Frontal cortex (tissue), 4 donors: ENCODE results near the gene CFAP126. TPM values are rescaled to one million over a fixed set of nuclear protein-coding genes. Genes with fewer than 3 reads are reported as not detected.
"Not testable (repeated sequence)": the region's sequence is repeated elsewhere in the genome, so short reads cannot be mapped to it uniquely, and the experiment has no call there.

ENCODE experiments used
- DNase-seq, 2 donors: peaks; one replicate each; pipeline ENCODE4 v3.0.0; 2012; ENCODE audit warnings: low spot score in 2 of 2
- FAIRE-seq: peaks from 2 replicates; lab custom pipeline; 2012; peaks lifted over from hg19 to GRCh38; lab: Jason Lieb, UNC
- total RNA-seq: library from RNA; depleted of rRNA; stranded (reverse); fragments of >200 nt; gene quantifications from one replicate; pipeline ENCODE4 v1.2.3, GENCODE V29; 2014
- donor health status: control.
- donor health status: control.
- donor health status: control.

CFAP126 gene
- total RNA-seq, 1 donor from 2014 or later = not detected

DNA sequence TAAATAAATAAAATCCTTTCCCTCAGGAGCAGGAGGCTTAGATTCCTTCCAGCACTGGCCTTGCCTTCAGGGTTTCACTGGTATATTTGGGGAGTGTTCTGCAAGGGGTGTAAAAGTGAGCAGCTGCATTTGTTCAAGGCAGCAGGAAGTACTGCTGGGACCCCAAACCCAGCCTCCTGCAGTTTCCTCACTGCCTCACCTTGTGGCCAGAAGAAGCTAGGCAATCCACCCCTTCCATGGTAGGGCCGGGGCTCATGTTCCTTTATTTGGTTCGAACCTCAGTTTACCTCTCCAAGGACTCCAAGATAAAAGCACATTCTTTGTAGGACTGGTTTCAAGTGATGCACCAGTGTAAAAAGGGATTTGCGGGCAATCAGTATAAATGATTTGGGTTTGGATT, 21.0 kb upstream of the CFAP126 start:
- no peak for FAIRE-seq
- DNase-seq = no peak

DNA sequence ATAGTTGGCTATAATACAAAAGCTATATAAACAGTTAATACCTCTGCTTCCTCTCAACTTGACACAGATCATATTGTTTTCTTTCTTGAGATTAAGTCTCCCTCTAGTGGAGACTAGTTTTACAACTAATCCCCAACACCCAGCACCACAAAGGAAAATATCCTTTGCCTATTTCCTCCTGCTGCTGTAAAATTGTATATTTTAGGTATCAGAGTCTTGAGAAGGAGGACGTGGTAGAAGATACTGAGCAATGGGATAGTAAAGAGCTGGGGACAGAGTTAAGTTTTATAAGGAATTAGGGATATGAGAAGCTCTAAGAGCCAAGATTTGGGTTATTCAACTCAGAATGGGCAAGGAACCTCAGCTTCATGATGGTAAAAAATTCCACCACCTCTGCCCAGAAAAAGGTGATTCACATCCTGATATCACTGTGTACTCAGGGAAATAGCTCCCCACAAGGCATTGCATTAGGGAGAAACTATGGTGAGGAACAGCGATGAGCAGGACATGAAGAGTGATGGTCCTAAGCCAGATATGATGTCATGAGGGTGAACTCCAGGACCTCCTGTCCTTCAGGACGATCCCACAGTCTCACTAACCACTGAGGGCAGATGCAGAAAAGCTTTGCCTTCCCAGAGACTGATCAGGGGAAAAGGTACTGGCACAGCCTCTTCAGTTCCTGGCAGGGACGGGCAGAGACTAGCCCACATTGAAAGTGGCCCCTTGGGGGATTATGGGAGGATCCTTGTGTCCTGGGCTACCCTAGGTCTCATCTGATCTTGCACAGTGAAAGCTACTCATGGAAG, 14.7 kb upstream of the CFAP126 start:
- FAIRE-seq = peak; percentile 98
- peak in 1 of 2 donors; percentile 48 for DNase-seq

DNA sequence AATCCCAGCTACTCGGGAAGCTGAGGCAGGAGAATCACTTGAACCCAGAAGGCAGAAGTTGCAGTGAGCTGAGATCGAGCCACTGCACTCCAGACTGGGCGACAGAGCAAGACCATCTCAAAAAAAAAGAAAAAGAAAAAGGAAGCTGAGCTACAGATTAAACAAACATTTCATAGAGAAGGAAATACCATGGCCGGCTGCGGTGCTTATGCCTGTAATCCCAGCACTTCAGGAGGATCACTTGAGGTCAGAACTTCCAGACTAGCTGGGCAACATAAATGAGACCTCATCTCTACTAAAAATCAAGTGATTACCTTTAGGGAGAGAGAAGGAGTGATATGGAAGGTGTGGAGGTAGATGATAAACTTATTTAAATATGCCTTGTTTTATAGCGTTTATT, 14.0 kb upstream of the CFAP126 start:
- FAIRE-seq (no peak), DNase-seq (no peak)

DNA sequence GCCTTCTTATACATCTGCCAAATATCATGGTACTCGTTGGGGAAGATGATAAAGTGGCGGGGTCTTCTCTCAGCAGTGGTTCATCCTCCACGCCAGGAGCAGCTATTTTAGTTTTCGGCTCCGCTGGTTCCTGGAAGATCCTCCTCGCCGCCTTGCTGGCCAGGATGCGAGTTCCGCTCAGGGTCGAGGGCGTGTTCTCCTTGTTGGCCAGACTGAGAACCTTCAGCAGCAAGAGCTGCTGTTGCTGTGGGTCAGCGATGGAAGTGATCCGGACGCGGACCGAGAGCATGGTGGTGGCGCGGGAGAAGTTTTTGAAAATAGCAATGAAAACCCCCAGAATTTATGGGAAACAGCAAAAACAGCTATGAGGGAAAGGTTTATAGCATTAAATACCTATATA, 11.4 kb upstream of the CFAP126 start:
- FAIRE-seq (no peak), DNase-seq (no peak)

DNA sequence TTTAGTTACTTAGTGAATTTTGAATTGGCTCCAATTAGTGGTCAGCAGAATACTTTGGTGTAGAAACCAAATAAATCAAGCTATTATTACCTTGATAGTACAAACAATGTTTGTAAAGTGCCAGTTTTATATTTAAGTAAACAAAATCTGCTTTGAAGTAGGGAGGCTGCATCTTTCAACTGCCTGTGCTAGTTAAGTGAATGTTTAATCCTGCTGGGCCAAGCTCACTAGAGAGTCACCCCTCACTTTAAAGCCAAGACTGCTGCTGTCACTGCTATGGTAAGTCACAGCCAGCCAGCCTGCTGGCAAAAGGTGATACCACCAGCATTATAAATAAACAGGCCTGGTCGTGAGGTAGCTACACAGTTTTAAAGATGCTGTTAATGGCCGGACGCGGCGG, 10.3 kb upstream of the CFAP126 start:
- no peak for FAIRE-seq
- no peak for DNase-seq

DNA sequence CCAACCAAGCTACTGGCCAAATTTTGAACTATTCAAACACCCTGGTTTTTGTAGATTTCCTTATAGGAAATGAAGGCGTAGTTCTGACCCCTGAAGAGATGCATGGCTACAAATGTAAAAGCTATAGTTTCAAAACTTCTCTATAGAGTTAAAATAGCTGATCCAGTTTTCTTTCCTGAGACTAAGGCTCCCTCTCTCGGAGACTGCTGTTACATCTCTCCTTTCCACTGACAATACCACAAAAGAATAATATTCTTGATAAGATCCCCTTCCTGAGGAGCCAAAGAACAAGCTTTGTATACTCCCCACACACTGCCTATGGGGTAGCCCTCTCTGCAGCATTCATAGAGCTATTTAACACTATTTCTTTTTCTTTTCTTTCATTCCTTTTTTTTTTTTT, 6.7 kb upstream of the CFAP126 start:
- no peak for FAIRE-seq
- DNase-seq = no peak

DNA sequence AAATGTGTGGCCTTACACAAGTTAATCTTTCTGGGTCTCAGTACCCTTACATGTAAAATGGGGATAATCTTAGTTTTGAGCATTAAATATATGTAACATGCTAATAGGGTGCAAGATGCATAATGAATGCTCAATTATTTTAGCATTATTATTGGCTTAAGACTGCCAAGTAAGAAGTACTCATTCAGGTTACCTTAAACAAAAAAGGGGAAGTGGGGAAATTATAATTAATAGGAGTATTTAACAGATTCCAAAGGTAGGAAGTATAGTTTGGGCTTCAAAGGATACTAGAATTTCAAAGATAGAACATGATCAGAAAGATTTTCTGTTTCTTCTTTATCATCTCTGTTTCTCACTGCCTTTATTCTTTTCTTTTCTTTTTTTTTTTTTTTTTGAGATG, 5.8 kb upstream of the CFAP126 start:
- DNase-seq (no peak), FAIRE-seq (no peak)

DNA sequence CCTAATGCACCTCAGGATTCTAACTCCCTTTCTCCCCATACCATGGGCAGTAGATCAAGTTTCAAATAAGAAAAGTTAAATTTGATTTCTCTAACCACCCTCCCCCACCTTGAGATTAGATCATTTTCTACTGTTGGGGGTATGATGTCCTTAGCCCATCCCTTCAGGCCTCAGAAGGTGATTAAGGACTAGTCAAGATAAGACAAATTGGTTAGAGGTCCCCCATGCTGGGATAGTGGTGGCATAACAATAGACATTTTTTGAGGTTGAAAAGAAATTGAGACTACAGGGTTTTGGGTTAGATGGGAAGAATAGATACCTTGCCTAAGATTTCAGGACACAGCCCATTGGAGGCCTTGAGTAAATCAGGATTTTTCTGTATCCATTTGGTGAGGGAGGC, 2.5 kb downstream of the CFAP126 start:
- DNase-seq (no peak), FAIRE-seq (no peak)

DNA sequence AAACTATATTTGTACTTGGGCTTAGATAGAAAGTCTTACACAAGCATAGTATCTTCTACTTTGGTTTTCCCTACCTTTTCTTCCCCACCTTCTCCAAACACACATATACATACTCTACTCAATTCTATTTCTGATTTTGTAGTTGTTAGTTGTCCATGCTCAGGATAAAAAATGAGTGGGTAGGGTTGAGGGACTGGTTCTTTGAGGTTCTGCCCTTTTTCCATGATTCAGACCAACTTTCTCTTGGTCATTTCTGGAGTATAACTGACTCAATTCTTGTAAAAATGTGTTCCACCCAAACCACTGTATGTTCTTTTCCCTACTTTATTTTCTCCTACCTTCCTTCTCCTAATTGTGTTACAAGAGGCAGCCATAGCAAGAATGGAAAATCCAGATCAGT, 3.3 kb downstream of the CFAP126 start:
- FAIRE-seq (no peak), DNase-seq (no peak)

DNA sequence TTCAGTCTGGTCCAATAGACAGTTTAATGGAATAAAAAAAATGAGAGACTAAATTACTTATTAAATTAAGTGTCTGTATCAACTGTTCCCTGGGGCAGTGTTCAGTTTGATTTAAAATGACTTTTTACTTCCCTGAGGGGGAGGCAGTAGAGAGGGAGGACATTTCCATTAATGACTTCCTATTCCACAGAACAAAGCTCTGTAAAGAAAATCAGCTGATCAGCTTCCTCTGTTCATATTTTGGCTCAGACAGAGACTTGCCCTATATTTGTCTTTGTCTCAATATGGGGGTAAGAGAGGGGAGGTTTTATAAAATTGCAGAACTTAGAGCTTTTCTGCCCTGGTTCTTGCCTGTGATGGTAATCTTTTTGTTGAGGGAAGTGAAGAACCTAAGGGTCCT, 8.4 kb downstream of the CFAP126 start:
- FAIRE-seq = no peak

DNA sequence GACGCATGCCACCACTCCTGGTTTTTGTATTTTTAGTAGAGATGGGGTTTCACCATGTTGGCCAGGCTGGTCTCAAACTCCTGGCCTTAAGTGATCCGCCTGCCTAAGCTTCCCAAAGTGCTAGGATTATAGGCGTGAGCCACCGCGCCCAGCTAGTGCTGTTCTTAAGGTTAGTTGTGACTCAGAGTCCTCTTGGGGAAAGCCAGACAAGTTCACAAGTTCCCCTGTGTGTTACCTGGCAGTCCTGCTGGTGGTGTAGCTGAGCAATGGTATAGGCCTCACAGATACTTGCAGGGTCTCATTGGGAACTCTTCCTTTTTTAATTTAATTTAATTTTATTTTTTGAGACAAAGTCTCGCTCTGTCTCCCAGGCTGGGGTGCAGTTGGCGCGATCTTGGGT, 10.6 kb downstream of the CFAP126 start:
- DNase-seq = no peak
- no peak for FAIRE-seq

More for the DNA sequence above, 8.4 kb downstream of the CFAP126 start:
- DNase-seq = no peak

DNA sequence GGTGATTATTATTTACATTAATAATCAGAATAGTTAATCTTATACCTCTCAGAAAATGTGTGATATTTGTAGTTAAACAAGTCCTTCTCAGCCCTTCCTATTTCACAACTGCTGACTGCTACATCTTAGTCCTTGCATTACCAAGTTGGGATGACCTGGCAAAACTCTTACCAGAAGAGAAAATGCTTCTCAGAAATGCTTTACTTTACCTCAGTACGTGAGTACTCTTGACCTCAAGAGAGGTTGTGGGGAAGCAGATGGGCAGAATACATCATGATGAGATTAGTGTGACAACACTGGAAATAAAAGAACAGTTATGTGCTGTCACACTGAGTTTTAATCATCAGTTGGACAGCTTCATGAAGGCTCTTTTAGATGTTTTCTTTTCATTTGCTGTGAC, 16.2 kb downstream of the CFAP126 start:
- FAIRE-seq = no peak
- no peak for DNase-seq

DNA sequence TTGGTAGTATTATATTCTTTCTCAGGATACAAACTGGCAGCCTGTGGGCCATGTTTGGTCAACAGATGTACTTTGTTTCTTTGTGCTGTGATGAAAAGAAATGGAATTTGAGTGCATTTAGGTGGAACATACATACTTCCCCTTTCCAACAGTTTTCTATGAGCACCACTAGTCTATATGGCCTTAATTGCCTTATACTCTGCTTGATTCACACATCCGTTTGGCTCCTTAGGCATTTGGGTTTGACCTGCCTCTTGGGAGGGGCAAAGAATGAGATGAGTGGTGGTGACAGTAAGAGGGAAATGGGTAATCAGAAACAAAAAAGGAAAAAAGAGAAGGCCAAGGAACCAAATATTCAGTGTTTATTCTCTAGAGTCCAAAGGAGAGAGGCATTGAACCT, 17.0 kb downstream of the CFAP126 start:
- no peak for DNase-seq
- FAIRE-seq = no peak

DNA sequence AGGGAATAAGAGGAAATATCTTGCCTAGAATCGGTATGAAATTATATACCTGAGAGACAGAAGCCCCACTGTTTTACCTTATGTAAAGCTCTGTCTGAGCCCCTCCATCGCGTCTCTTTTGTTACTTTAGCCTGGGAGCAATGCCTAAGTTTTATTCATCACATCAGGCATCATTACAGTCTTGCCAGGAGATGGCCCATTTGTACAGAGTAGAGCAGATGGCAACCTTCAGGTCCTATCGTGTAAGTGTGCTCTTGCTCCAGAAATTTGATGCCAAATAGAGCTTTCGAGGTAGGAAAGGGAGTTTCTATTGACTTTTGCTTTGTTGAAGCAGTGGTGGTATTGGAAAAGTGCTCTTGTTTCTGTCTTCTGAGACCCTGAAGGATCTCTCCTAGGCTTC, 24.9 kb downstream of the CFAP126 start:
- FAIRE-seq (no peak), DNase-seq (no peak)

DNA sequence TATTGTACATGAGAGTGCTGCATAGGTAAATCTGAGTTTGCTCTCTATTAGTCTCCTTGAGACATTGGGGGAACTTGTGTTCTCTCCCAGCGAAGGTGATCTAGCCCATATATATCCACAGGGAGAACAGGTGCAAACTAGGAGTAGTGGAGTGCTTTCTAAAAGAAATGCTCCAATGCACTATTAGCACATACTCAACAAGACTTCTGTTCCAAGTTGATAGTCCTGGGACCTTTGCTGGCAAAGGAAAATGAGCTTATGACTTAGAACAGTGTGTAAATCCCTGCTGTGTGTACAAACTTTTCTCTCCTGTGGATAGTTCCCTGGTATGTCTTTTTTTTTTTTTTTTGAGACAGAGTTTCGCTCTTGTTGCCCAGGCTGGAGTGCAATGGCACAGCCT, 25.5 kb downstream of the CFAP126 start:
- DNase-seq (no peak), FAIRE-seq (no peak)

DNA sequence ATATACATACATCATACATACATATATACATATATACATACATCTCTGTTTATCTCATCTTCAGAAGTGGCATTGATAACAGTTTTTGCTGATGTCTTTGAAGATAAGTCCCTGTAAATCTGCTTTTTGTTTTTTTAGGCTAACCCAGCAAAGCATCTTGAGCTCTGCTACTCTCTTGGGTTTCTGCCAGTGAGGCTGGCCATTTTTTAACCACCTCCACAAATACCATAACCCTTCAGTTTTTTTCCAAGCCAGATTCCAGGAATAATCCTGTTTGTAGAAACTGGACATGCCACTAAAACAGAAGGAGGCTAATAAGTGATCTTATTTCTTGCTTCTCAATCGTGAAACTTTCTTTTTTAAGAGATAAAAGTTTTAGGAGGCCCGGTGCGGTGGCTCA, 31.9 kb downstream of the CFAP126 start:
- no peak for DNase-seq

DNA sequence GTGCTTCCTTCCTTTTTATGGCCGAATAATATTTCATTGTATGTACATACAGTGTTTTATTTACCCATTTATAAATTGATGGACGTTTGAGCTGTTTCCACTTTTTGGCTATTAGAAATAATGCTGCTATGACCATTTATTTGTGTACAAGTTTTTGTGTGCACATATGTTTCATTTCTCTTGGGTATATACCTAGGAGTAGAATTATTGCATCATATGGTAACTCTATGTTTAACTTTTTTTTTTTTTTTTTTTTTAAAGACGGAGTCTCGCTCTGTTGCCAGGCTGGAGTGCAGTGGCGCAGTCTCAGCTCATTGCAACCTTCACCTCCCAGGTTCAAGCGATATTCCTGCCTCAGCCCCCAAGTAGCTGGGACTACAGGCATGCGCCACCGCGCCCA, 34.5 kb downstream of the CFAP126 start:
- no peak for DNase-seq
- no peak for FAIRE-seq

More for the DNA sequence above, 31.9 kb downstream of the CFAP126 start:
- no peak for FAIRE-seq

DNA sequence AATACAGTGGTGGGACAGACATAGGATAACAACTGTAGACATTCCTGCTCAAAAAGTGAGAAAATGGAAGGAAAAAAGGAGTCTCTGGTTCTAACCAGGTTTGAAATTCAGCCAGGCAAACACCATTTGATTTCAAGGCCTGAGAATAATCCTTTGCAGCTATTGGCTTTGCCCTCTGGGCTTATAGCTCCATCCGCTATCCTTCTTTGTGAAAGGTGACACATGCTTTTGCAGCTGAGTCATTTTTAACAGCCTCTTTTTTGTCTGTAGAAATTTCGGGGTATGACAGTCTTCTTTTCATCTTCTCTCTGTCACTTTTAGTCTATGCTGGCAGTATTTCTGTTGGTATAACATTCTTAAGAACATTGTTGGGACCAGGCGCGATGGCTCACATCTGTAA, 37.3 kb downstream of the CFAP126 start:
- DNase-seq (no peak), FAIRE-seq (no peak)

DNA sequence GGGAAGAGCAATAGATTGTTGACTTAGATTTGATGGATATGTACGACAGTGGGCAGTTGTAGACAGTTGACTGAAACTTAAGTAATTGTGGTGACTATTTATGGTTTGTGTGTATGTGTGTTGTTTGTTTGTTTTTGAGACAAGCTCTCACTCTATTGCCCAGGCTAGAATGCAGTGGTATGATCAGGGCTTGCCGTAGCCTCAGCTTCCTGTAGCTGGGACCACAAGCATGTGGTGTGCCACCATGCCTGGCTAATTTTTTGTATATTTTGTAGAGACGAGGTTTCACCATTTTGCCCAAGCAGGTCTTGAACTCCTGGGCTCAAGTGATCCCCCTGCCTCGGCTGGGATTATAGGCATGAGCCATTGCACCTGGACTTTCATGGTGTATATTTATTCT, 43.7 kb downstream of the CFAP126 start:
- FAIRE-seq (no peak), DNase-seq (no peak)

DNA sequence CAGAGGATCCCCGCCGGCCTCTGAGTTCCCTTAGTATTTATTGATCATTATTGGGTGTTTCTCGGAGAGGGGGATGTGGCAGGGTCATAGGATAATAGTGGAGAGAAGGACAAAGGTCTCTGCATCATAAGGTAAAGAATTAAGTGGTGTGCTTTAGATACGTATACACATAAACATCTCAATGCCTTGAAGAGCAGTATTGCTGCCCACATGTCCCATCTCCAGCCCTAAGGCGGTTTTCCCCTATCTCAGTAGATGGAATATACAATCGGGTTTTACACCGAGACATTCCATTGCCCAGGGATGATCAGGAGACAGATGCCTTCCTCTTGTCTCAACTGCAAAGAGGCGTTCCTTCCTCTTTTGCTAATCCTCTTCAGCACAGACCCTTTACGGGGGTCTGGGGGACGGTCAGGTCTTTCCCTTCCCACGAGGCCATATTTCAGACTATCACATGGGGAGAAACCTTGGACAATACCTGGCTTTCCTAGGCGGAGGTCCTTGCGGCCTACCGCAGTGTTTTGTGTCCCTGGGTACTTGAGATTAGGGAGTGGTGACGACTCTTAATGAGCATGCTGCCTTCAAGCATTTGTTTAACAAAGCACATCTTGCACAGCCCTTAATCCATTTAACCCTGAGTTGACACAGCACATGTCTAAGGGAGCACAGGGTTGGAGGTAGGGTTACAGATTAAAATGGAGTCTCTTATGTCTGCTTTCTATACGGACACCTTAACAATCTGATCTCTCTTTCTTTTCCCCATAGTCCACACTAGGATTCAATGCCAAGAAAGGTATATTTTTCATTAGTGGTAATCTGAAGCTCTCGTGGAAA, 51.6 kb downstream of the CFAP126 start:
- not testable (repeated sequence) for DNase-seq, FAIRE-seq
